H1 (cell line): ENCODE results near the gene C2. TPM values are rescaled to one million over a fixed set of nuclear protein-coding genes. Genes with fewer than 3 reads are reported as not detected.
A peak's percentile ranks its signal among the peaks of the same experiment; 100 is the strongest.

Source experiments
- CTCF ChIA-PET: fragments of 300-600 bp; sonication (Branson Sonifier 250); formaldehyde crosslinking; loops from one replicate; lab custom pipeline; 2021; ENCODE audit not compliant: partially characterized antibody; lab: Charles Lee
- POLR2A ChIA-PET: fragments of 300-600 bp; sonication (Branson Sonifier 250); formaldehyde crosslinking; loops from one replicate; lab custom pipeline; 2021; ENCODE audit warnings: inconsistent platforms; ENCODE audit not compliant: partially characterized antibody; lab: Charles Lee
- DNase-seq, 2 experiments: peaks; one replicate each; pipeline versions ENCODE4 v3.0.0 to v3.0.0-alpha.2; 2010 to 2022; ENCODE audit warnings: low spot score in 2 of 2, low read depth in 1 of 2, mixed read lengths in 1 of 2
- FAIRE-seq: peaks from 2 replicates; lab custom pipeline; 2011; peaks lifted over from hg19 to GRCh38; lab: Jason Lieb, UNC
- H2AFZ ChIP-seq: 2 replicates; pipeline ENCODE4 v1.8.1; 2012; ENCODE audit warnings: low read length, inconsistent platforms
- H2AK5ac ChIP-seq: 2 replicates; pipeline ENCODE4 v1.6.1; 2013; ENCODE audit warnings: low read depth, low read length
- H2BK120ac ChIP-seq: replicated peaks from 2 replicates; pipeline ENCODE3; 2013; ENCODE audit warnings: low read depth, low read length, inconsistent platforms
- H2BK12ac ChIP-seq: 2 replicates; pipeline ENCODE4 v1.6.1; 2013; ENCODE audit warnings: low read depth, low read length
- H2BK15ac ChIP-seq: 2 replicates; pipeline ENCODE4 v1.6.1; 2013; ENCODE audit warnings: low read length
- H2BK20ac ChIP-seq: 2 replicates; pipeline ENCODE4 v1.6.1; 2013; ENCODE audit warnings: low read length
- H2BK5ac ChIP-seq: 2 replicates; pipeline ENCODE4 v1.6.1; 2013; ENCODE audit warnings: low read depth, low read length
- H3K14ac ChIP-seq: 2 replicates; pipeline ENCODE4 v1.6.1; 2013; ENCODE audit warnings: inconsistent platforms; ENCODE audit not compliant: insufficient read length
- H3K18ac ChIP-seq: 2 replicates; pipeline ENCODE4 v1.6.1; 2013; ENCODE audit warnings: low read length; ENCODE audit errors: extremely low read depth
- H3K23ac ChIP-seq: 2 replicates; pipeline ENCODE4 v1.6.1; 2013; ENCODE audit warnings: inconsistent platforms; ENCODE audit not compliant: insufficient read length
- H3K23me2 ChIP-seq: 2 replicates; pipeline ENCODE4 v1.6.1; 2013; ENCODE audit warnings: low read depth, low read length
- H3K27ac ChIP-seq: 2 replicates; pipeline ENCODE4 v1.6.1; 2011; ENCODE audit warnings: low read depth, low read length, inconsistent platforms
- H3K27me3 ChIP-seq, 4 experiments: replicated peaks in 1 of 4; 1 replicate in 1 of 4; 2 replicates in 3 of 4; pipeline versions ENCODE4 v1.6.1 to v1.8.1; 2011 to 2013; ENCODE audit warnings: low read length in 3 of 4, mild to moderate bottlenecking in 3 of 4, inconsistent platforms in 2 of 4, mixed read lengths in 2 of 4, moderate library complexity in 1 of 4; ENCODE audit not compliant: control insufficient read depth in 3 of 4, insufficient read depth in 3 of 4; ENCODE audit errors: extremely low read depth in 1 of 4
- H3K36me3 ChIP-seq, 4 experiments: 2 replicates each; pipeline versions ENCODE4 v1.6.1 to v1.8.1; 2011 to 2013; ENCODE audit warnings: mild to moderate bottlenecking in 4 of 4, low read length in 3 of 4, moderate library complexity in 2 of 4, control low read depth in 1 of 4, inconsistent platforms in 1 of 4; ENCODE audit not compliant: insufficient read depth in 4 of 4, control insufficient read depth in 2 of 4
- H3K4ac ChIP-seq: replicated peaks from 2 replicates; pipeline ENCODE3; 2013; ENCODE audit warnings: low read length, low read depth, mixed read lengths, inconsistent platforms; ENCODE audit not compliant: insufficient read length
- H3K4me1 ChIP-seq, 4 experiments: replicated peaks in 1 of 4; 1 replicate in 1 of 4; 2 replicates in 3 of 4; pipeline versions ENCODE4 v1.6.1 to v1.8.1; 2011 to 2013; ENCODE audit warnings: low read length in 3 of 4, inconsistent platforms in 2 of 4, mixed read lengths in 1 of 4; ENCODE audit not compliant: insufficient read depth in 4 of 4, control insufficient read depth in 3 of 4
- H3K4me2 ChIP-seq, 2 experiments: 2 replicates each; pipeline versions ENCODE4 v1.6.1 to v1.8.1; 2011 to 2013; ENCODE audit warnings: low read depth in 2 of 2, low read length in 2 of 2, control low read depth in 1 of 2, inconsistent platforms in 1 of 2, mild to moderate bottlenecking in 1 of 2; ENCODE audit not compliant: insufficient read depth in 1 of 2
- H3K4me3 ChIP-seq, 4 experiments: fragments of 200-600, 300-600 bp in 1 of 4; sonication (generic), shearing (Covaris generic), sonication (Bioruptor Twin) in 1 of 4; 2 replicates each; pipeline versions ENCODE4 v1.5.1 to v1.8.1; 2011 to 2016; ENCODE audit warnings: low read length in 4 of 4, low read depth in 3 of 4, control low read depth in 2 of 4, inconsistent platforms in 2 of 4, mild to moderate bottlenecking in 2 of 4, mixed read lengths in 1 of 4, moderate library complexity in 1 of 4; ENCODE audit not compliant: insufficient read depth in 2 of 4; ENCODE audit errors: extremely low read depth in 1 of 4
- H3K56ac ChIP-seq: replicated peaks from 2 replicates; pipeline ENCODE3; 2013; ENCODE audit warnings: low read depth, mild to moderate bottlenecking, mixed read lengths, low read length, inconsistent platforms; ENCODE audit not compliant: insufficient read length
- H3K79me1 ChIP-seq: 2 replicates; pipeline ENCODE4 v1.6.1; 2013; ENCODE audit warnings: low read depth, low read length, control low read depth
- H3K79me2 ChIP-seq, 2 experiments: 2 replicates each; pipeline versions ENCODE4 v1.6.1 to v1.8.1; 2012 to 2013; ENCODE audit warnings: low read length in 2 of 2, mild to moderate bottlenecking in 2 of 2, inconsistent platforms in 1 of 2; ENCODE audit not compliant: insufficient read depth in 2 of 2, control insufficient read depth in 1 of 2
- H3K9ac ChIP-seq, 4 experiments: replicated peaks in 1 of 4; 1 replicate in 1 of 4; 2 replicates in 3 of 4; pipeline versions ENCODE4 v1.6.1 to v1.8.1; 2011 to 2013; ENCODE audit warnings: low read depth in 3 of 4, low read length in 3 of 4, control low read depth in 2 of 4, mild to moderate bottlenecking in 2 of 4, moderate library complexity in 2 of 4, inconsistent platforms in 1 of 4; ENCODE audit errors: extremely low read depth in 1 of 4
- H3K9me3 ChIP-seq, 2 experiments: 2 replicates each; pipeline versions ENCODE4 v1.6.1 to v1.8.1; 2012 to 2013; ENCODE audit warnings: mild to moderate bottlenecking in 2 of 2, moderate library complexity in 2 of 2, control low read depth in 1 of 2, inconsistent platforms in 1 of 2, low read depth in 1 of 2, low read length in 1 of 2, mixed read lengths in 1 of 2; ENCODE audit not compliant: insufficient read depth in 2 of 2
- H4K20me1 ChIP-seq, 2 experiments: replicated peaks in 1 of 2; 2 replicates each; pipeline versions ENCODE3 to v1.8.1; 2011 to 2013; ENCODE audit warnings: inconsistent platforms in 2 of 2, low read length in 2 of 2, mild to moderate bottlenecking in 1 of 2; ENCODE audit not compliant: insufficient read depth in 2 of 2, control insufficient read depth in 1 of 2
- H4K5ac ChIP-seq: 2 replicates; pipeline ENCODE4 v1.6.1; 2013; ENCODE audit warnings: low read length, low read depth, mixed read lengths, inconsistent platforms; ENCODE audit not compliant: insufficient read length
- H4K8ac ChIP-seq: 2 replicates; pipeline ENCODE4 v1.8.0; 2013; ENCODE audit warnings: mild to moderate bottlenecking, moderate library complexity, low read length, inconsistent platforms; ENCODE audit not compliant: insufficient read depth; ENCODE audit errors: extremely low read depth
- H4K91ac ChIP-seq: replicated peaks from 2 replicates; pipeline ENCODE3; 2013; ENCODE audit warnings: low read length, mixed read lengths, inconsistent platforms; ENCODE audit not compliant: insufficient read length
- HDAC6 ChIP-seq: IDR thresholded peaks from one replicate; pipeline ENCODE4 v1.7.1; 2012; ENCODE audit warnings: low read depth, mild to moderate bottlenecking, inconsistent platforms, low read length, moderate library complexity
- RAD21 ChIP-seq, 2 experiments: IDR thresholded peaks in 1 of 2; conservative IDR thresholded peaks in 1 of 2; 2 replicates each; pipeline ENCODE4 v1.6.1; 2011; ENCODE audit warnings: low read depth in 2 of 2, low read length in 2 of 2, improper control_type of control experiment in 1 of 2, inconsistent platforms in 1 of 2, mild to moderate bottlenecking in 1 of 2, moderate library complexity in 1 of 2
- WGBS, 2 experiments: shearing (Covaris generic) in 1 of 2; methylation state at CpG; one replicate each; pipeline versions ENCODE4 v1.1.6 to v1.1.7; 2013 to 2015; ENCODE audit warnings: low lambda C conversion rate in 2 of 2, mixed read lengths in 2 of 2, inconsistent platforms in 1 of 2, low coverage in 1 of 2, missing lambda C conversion rate in 1 of 2; ENCODE audit not compliant: insufficient replicate concordance in 2 of 2, insufficient coverage in 1 of 2, insufficient read length in 1 of 2; ENCODE audit errors: extremely low coverage in 1 of 2, missing lambda C conversion rate in 1 of 2; 5-methylcytosine and 5-hydroxymethylcytosine counted together
- polyA plus RNA-seq, 7 experiments: library from polyadenylated mRNA; depleted of rRNA in 3 of 7; stranded (reverse) in 5 of 7; unstranded in 2 of 7; fragments of >200 nt in 5 of 7; fragments of 200-250 nt in 2 of 7; gene quantifications; 1 replicate in 5 of 7; 2 replicates in 1 of 7; 4 replicates in 1 of 7; pipeline versions ENCODE4 v1.2.1 to v1.2.3, GENCODE V29; 2011 to 2013; ENCODE audit warnings: missing spikeins in 2 of 7, mixed read lengths in 2 of 7
- total RNA-seq: library from RNA; stranded (reverse); fragmentation: NEBNext Ultra II Directional; extraction: Animal tissue kit (Norgen Biotek cat#: 25700); gene quantifications from 2 replicates; pipeline ENCODE4 v1.2.1, GENCODE V29; 2021

Gene C2
- total and polyA plus RNA-seq, 2 of the 8 experiments (the other 6 are each of a cell fraction or from before 2014, with no cell fraction given), result 0.26 to 0.38 TPM

GRCh38 chr6:31899215-31899614 is 28.3 kb upstream of the C2 start:
- H3K56ac ChIP-seq, result no peak overlapping the region
- H3K4ac ChIP-seq, result no peak overlapping the region
- ChIA-PET CTCF (interaction anchor here (0.9 to 1.8 kb wide), 3 partner anchors 53 to 246 kb away, joined by 3 to 11 read pairs (median 3); no protein-coding TSS in a partner anchor), POLR2A (interaction anchor here (0.6 to 2.3 kb wide), 5 partner anchors 14 to 1532 kb away, joined by 3 to 11 read pairs (median 8); partner anchors contain the start of genes DXO, NELFE and SKIC2)
- no peak overlapping the region for H2BK120ac ChIP-seq
- H3K4me2 ChIP-seq, result peak overlapping the region in 1 of 2 experiments; percentile 92; a peak in 1 of 4 replicates
- no peak overlapping the region for H2BK20ac ChIP-seq
- H4K8ac ChIP-seq, result no peak overlapping the region
- no peak overlapping the region for H3K4me3 ChIP-seq
- peaks cover 11 to 24% (median 21%) of the 10 kb centered on the region in 4 experiments; a peak in 7 of 8 replicates for H3K36me3 ChIP-seq
- H3K79me1 ChIP-seq, result peaks cover 2% of the 10 kb centered on the region
- no peak overlapping the region for H2BK12ac ChIP-seq
- no peak overlapping the region for H3K14ac ChIP-seq
- no peak overlapping the region for H2AFZ ChIP-seq
- H4K91ac ChIP-seq, result no peak overlapping the region
- H3K18ac ChIP-seq, result no peak overlapping the region
- peaks cover 0 to 5% of the 10 kb centered on the region in 2 experiments for H4K20me1 ChIP-seq
- no peak overlapping the region for H3K23ac ChIP-seq
- no peak overlapping the region for H3K27ac ChIP-seq
- peaks cover 0 to 14% (median 6%) of the 10 kb centered on the region in 4 experiments; a peak in 6 of 7 replicates for H3K4me1 ChIP-seq
- no peak for TF ChIP-seq HDAC6
- TF ChIP-seq RAD21 (IDR thresholded peaks at IDR 0.05 in 1 of 2, conservative IDR thresholded peaks at IDR 0.05 in 1 of 2; ENCODE audit: low read depth in 2 of 2, low read length in 2 of 2), result no peak
- no peak overlapping the region for H4K5ac ChIP-seq
- no peak overlapping the region for H2BK5ac ChIP-seq
- no peak overlapping the region for H2BK15ac ChIP-seq
- no peaks in the 10 kb centered on the region for H3K9me3 ChIP-seq
- no peaks in the 10 kb centered on the region for H3K27me3 ChIP-seq
- H3K9ac ChIP-seq, result no peak overlapping the region
- DNase-seq (no peak), FAIRE-seq (no peak)
- H3K79me2 ChIP-seq, result peaks cover 0 to 17% of the 10 kb centered on the region in 2 experiments; a peak in 2 of 4 replicates
- H3K23me2 ChIP-seq, result peaks cover 13% of the 10 kb centered on the region
- WGBS, 2 experiments, result 94% methylated on average over 5 of the region's 5 CpGs; no CpG with 5 or more reads in 1 of the 2 experiments
- H2AK5ac ChIP-seq, result no peak overlapping the region
